ENCODE measurements around the gene SOX6. TPM values are rescaled to one million over a fixed set of nuclear protein-coding genes. Genes with fewer than 3 reads are reported as not detected.

SOX6 gene
- 8.3 TPM for total RNA-seq
- long read RNA-seq, partial matches to known transcripts: 1 of 2 reads
- long read RNA-seq, other reads (novel, unspliced or antisense): 1 of 2 reads

- Histone ChIP-seq H3K9me3 (no peaks in the 10 kb centered on the region), H3K4me3 (no peak within 1 kb of the TSS), H3K36me3 (no peaks in the 10 kb centered on the region), H3K27me3 (no peaks in the 10 kb centered on the region), H3K27ac (no peak within 1 kb of the TSS), H3K4me1 (no peaks in the 10 kb centered on the region)
- ATAC-seq (no peak), DNase-seq (no peak)
- intact Hi-C loops (cut with DNase I): no loop called here
- no peak for TF ChIP-seq CTCF (IDR thresholded peaks at IDR 0.05)
Measured at GRCh38 chr11:16356057-16356760, at the start of gene SOX6. SOX6 (minus strand) TSS chr11:16356546; CDS start chr11:16341248, 15,298 bp downstream.

- TF ChIP-seq CTCF (IDR thresholded peaks at IDR 0.05): no peak
Measured at GRCh38 chr11:16404781-16405285, 48.5 kb upstream of the SOX6 start.

DNA sequence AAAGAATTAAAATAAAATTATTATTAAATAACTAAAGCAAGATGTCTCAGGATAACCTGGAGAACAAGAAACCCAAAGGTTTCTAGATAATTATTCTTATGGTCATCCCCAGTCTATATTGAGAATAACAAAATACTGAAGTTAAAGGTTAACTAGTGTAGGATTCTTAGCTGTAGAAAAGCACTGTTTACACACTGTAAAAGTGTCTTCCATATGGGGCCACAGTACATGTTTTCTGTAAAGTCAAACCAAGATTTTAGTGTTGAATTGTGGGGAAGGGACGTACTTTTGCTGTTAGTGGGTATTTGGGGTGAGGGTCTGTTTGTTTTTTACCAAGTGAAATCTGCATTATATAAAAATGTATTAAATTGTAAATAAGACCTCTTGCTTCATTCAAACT lies 47.5 kb upstream of the SOX6 start:
- DNase-seq: no peak
- H3K4me1 ChIP-seq: no peaks in the 10 kb centered on the region
- no peak overlapping the region for H3K27ac ChIP-seq
- ATAC-seq: no peak
- no peak overlapping the region for H3K4me3 ChIP-seq
- H3K27me3 ChIP-seq: no peaks in the 10 kb centered on the region
- H3K36me3 ChIP-seq: no peaks in the 10 kb centered on the region
- no peaks in the 10 kb centered on the region for H3K9me3 ChIP-seq
- no peak for TF ChIP-seq CTCF (IDR thresholded peaks at IDR 0.05)
- intact Hi-C loops (cut with DNase I): no loop called here

More at GRCh38 chr11:16404781-16405285, 48.5 kb upstream of the SOX6 start:
- DNase-seq (no peak), ATAC-seq (no peak)
- no peaks in the 10 kb centered on the region for H3K27me3 ChIP-seq
- H3K9me3 ChIP-seq: no peaks in the 10 kb centered on the region
- H3K36me3 ChIP-seq: no peaks in the 10 kb centered on the region
- intact Hi-C loops (cut with DNase I): no loop called here
- no peak overlapping the region for H3K4me3 ChIP-seq
- H3K27ac ChIP-seq: no peak overlapping the region
- no peaks in the 10 kb centered on the region for H3K4me1 ChIP-seq

GRCh38 chr11:16403448-16403803 lies 47.1 kb upstream of the SOX6 start:
- DNase-seq (no peak), ATAC-seq (no peak)
- no peak overlapping the region for H3K4me3 ChIP-seq
- no peaks in the 10 kb centered on the region for H3K27me3 ChIP-seq
- H3K9me3 ChIP-seq: no peaks in the 10 kb centered on the region
- H3K4me1 ChIP-seq: no peaks in the 10 kb centered on the region
- intact Hi-C loops (cut with DNase I): no loop called here
- H3K36me3 ChIP-seq: no peaks in the 10 kb centered on the region
- TF ChIP-seq CTCF (IDR thresholded peaks at IDR 0.05): no peak
- no peak overlapping the region for H3K27ac ChIP-seq

- Histone ChIP-seq H3K36me3 (no peaks in the 10 kb centered on the region), H3K4me3 (no peak overlapping the region), H3K27ac (no peak overlapping the region), H3K4me1 (no peaks in the 10 kb centered on the region), H3K27me3 (no peaks in the 10 kb centered on the region), H3K9me3 (no peaks in the 10 kb centered on the region)
- DNase-seq (no peak), ATAC-seq (no peak)
- no peak for TF ChIP-seq CTCF (IDR thresholded peaks at IDR 0.05)
- intact Hi-C loops (cut with DNase I): no loop called here
Measured at GRCh38 chr11:16402654-16403447, 46.5 kb upstream of the SOX6 start.
